Measurements from ENCODE around the gene EPHA10.

GRCh38 chr1:37708471-37708870 is 56.4 kb downstream of the EPHA10 start:
- TF ChIP-seq EZH2 (IDR thresholded peaks at IDR 0.05) (no peak), POLR2AphosphoS5 (IDR thresholded peaks at IDR 0.05; ENCODE audit: borderline replicate concordance, low read depth, low read length) (no peak)
